ENCODE data around the gene CHD6.
"Not testable (repeated sequence)": the region's sequence is repeated elsewhere in the genome, so short reads cannot be mapped to it uniquely, and the experiment has no call there.

The CHD6 gene

DNA sequence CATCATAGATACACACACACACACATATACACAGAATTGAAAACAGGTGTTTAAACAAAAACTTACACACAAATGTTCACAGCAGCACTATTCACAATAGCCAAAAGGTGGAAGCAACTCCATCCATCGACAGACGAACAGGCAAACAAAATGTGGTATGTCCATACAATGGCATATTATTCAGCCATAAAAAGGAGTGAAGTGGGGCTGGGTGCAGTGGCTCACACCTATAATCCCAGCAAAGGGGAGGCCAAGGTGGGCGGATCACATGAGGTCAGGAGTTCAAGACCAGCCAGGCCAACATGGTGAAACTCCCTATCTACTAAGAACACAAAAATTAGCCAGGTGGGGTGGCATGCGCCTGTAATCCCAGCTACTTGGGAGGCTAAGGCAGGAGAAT lies 80.3 kb downstream of the CHD6 start:
- no peak for DNase-seq

DNA sequence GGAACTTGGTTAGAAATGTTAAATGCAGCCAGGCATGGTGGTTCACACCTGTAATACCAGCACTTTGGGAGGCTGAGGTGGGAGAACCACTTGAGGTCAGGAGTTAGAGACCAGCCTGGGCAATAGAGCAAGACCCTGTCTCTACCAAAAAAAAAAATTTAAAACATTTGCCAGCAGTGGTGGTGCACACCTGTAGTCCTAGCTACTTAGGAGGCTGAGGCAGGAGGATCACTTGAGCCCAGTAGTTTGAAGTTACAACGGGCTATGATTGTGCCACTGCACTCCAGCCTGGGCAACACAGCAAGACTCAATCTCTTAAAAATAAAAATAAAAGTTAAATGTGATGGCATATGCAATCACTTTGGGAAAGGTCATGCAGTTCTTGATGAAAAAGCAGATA lies 82.6 kb downstream of the CHD6 start:
- not testable (repeated sequence) for DNase-seq

DNA sequence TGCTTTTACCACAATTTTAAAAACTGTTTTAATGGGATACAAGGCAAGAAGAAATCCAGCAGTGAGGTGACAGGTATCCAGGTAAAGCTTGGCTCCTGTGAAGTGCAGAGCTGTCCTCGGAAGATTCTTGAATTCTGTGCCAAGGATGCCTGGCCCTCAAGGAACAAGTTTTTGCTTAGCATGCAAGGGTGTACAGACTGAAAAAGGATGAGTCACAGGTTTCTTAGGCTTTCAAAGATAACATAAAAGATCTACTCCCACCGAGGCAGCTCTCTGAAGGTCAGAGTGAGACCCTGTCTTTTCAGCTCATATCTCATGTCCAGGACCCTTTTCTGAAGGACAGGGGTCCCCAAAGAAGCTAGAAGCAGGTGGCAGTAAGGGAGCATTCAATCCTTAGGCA lies 83.3 kb downstream of the CHD6 start:
- no peak for DNase-seq

DNA sequence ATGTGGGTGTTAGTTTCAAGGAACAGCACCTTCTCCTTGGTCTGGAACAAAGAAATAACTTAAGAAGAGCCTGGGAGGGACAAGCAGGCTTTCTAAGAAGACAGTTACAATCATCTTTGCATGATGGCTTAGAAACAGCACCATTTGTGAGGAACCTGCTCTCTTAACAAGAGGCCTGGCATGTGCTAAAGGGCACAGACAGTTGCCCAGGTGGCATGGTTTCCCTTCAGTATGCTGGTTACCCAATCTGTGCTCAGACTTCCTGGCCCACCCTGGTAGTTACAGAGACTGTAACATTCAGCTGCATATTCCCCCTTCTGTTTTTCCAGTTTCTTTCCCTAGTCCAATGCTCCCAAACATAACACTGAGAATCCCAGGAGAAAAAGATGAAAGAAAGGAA lies 84.0 kb downstream of the CHD6 start:
- DNase-seq, result no peak

DNA sequence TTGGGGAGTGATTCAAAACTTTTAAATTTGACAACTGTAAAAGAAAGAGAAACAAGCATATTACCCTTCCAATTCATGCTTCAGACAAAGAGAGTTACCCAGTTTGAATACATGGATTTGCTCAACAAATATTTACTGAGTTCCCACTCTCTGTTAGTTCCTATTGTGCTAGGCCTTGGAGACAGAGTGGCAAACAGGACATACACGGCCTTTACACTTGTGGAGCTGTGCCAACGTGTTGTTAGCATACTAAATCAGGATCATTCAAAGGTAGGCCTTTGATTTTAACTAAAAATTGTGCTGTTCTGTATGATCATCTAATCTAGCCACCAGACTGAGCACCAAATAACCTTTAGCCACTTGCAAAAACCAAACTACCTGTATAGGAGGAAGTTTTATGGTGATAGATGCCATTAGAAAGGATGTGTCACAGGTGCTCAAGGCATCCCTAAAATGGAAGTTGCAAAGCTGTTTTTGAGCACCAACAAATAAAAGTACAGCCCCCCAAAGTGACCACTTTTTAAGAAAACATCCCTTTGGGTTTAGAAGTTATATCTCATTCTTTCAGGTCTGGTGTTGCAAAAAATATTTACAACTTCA lies 84.5 kb downstream of the CHD6 start:
- DNase-seq, result no peak

DNA sequence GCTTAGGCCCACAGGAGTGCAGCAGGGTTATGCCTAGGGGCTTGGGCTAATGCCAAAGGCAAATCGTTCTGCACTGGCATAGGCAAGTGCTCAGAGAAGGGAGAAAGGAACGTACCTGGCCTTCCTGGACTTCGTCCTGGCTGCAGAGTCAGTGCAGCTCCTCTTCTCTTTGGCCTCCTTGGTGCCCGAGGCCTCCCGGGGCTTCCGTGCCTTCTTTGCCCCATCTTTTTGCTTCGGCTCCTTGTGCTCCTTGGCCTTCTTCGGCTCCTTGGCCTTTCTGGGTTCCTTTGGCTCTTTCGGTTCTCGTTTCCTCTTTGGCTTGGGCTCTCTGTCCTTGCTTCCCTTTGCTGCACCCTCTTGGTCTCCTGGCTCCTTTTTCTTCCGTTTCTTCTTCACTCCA lies 85.2 kb downstream of the CHD6 start:
- DNase-seq, result no peak

DNA sequence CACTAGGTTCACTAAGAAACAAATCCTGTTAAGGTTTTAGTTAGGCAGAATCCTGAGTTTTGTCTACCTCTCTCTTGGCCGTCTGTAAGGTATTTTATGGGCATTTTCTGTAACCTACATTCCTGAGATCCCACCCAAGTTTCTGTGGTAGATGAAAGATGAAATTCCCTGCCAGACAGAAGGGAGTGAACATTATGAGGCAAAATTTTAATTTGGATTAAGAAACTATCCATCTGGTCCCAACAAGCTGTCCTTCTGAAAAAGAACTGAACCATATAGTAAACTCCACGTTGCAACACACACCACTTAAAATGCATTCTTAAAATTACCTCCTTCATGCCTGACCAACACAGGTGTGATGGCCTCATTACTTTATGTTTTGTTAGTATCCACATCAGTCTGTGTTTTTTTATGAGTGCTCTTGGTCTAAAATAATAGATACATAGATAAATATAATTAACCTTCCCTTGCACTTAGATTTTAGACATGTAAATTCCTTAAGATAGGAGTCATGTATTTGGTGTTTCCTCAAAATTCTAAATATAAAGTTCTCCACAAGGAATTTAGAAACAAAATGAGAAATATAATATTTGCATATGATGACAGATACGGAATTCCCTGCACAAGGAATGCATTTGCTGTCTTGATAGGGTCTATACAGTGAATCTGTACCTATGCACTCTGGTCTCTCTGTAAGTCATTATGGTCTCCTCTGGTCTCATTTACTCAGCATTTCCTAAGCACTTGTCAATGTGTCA lies 86.5 kb downstream of the CHD6 start:
- no peak for DNase-seq

DNA sequence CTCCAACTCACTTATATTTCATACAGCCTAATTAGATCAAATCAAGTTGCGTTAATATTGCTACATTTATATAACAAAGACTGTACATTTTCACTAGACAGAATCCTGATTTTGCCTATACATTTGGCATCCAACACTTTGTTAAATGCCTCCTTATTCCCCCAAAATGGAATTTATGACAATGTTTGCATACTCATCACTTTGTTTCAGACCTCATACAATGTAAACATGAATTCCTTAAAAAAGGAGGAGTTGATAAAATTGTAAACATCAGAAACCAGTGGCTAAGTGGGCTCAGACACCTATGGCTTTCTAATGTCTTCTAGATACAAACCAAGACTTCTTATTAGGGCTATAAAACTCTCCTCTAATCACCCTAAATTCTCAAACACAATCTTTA lies 87.3 kb downstream of the CHD6 start:
- DNase-seq, result no peak

DNA sequence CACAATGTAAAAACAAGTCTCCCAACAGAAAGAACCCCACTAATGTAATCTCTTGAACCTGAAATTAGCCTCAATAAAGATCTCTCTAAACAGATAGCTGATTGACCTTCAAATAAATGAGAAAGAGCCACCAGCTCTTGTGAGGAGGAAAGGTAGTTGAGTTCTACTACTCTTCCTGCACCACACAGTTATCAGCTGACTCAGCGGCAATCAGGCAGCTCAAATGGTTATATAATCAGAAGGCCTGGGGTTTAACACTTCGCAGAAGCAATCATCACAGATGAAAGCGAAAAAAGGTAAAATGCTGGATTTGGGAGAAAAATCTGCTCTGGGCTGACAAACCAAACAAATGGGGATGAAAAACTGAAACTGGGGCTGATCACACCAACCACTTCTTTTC lies 91.8 kb downstream of the CHD6 start:
- DNase-seq, result no peak

DNA sequence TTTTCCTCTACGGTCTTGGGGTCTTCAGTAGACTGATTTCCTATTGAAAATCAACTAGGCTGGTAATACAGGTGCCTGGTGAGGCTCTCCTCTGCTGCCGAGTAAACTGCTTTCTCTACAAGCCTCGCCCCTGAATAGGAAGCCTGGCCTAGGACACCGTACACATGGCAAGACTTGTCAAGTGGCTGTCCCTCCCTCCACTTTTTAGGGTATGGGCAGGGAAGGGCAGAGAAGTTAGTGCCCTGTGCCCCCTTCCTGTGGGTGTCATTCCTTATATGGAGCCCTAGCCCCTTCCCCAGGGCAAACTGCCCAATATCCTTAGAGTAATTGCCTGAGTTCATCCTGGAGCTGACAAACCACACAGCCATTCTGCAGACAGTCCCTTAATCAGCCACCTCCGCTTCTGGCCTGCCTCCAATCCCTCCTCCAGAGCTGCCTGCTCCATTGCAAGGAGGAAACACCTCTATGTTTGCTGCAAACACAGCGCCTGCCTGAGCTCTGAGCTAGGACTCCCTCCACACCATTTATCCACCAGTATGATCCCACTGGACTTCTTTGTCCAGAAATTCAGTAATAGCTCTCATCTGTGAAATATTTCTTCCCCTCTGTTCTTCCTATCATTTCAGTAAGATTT lies 93.1 kb downstream of the CHD6 start:
- DNase-seq, result no peak

DNA sequence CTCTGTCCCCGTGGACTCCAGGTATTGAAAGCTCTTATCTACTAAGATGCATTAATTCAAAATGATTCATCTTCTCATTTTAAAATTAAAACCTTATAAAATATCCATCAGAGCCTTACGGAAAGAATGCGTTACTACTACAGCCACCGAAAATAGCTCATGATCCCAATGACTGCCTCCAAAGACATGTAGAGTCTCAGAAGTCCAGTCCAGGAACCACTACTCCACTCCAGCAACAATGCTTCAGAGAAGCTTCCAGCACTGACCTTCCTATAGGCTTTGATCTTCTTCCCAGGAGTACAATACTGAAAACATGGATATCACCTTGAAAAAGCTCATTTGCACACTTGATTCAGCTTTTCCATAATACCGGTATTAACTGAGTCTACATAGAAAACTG lies 94.3 kb downstream of the CHD6 start:
- no peak for DNase-seq

DNA sequence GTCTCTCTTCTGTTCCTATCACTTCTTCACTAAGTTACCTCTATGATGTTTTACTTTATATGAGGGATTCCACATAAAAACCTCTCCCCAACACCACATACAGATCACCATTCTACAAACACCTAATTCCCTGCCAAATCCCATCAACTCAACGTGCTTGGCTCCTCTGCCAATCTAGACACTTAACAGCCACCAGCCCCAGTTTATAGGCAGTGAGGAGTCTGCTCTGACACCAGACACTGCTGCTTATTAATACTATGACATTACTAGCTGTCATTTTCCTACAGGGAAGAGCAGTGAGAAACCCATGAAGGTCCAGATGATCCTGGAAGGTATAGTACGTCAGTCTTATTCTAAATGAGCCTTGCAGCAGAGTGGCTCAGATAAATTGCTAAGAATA lies 104.3 kb downstream of the CHD6 start:
- DNase-seq, result no peak

DNA sequence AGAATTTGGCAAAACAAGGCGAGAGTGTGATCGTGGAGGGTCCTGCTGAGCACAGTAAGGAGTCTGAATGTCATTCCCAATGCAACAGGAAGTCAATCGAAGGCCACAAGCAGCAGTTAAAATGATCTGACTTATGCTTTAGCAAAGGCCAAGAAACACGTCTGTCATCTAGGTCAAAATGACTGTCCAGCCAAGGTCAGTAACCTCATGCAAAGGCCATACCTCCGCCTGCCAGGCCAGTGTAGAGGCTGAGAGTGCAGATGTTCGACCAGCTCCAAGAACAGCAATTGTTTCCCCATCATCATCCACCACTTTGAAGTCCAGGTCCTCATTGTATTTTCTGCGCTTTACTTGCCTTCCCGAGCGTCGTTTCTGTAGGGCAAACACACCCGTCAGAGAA lies 105.6 kb downstream of the CHD6 start:
- no peak for DNase-seq

DNA sequence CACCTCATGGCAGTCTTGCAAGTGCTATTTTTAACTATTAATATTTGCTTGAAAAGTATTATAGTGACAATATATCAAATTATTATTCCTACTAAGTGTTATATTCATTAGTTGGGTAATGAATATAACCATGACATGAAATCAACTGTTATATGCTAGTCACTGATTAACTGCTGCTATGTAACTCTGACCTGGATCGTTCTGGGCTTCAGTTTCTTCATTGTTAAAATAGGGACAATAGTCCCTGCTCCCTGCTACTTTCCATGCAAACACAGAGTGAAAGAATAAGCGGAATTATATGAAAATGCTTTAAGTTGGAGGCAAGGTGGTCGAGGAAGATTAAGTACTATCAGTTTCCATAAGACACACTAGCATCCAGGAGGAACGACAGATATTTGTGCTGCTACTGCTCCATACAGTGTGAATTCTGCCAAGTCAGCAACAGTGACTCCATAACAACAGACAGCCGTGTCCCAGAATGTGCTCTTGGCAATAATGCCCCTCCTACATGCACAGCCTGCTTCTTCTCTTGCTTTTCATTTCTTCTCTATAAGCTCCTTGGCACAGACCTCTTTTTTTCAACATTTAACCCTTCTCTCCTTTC lies 107.2 kb downstream of the CHD6 start:
- no peak for DNase-seq

DNA sequence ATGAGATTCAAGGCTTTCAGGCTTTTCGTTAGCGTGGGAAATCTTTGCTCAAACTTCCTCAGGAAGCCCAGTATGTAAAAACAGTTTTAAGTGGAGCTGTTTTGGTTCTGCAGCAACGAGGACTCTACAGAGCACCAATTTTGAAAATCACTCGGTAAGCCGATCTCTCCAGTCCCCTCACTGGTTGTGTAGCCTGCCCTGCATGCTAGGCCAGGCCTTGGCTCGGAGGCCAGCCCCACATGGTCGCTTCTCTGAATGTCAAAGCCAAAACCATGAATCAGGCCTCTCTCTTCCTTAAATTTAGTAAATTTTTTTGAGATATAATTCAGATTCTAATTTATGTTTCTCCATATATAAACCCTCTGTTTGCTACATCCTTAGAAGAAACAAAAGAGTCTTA lies 108.0 kb downstream of the CHD6 start:
- DNase-seq, result no peak

DNA sequence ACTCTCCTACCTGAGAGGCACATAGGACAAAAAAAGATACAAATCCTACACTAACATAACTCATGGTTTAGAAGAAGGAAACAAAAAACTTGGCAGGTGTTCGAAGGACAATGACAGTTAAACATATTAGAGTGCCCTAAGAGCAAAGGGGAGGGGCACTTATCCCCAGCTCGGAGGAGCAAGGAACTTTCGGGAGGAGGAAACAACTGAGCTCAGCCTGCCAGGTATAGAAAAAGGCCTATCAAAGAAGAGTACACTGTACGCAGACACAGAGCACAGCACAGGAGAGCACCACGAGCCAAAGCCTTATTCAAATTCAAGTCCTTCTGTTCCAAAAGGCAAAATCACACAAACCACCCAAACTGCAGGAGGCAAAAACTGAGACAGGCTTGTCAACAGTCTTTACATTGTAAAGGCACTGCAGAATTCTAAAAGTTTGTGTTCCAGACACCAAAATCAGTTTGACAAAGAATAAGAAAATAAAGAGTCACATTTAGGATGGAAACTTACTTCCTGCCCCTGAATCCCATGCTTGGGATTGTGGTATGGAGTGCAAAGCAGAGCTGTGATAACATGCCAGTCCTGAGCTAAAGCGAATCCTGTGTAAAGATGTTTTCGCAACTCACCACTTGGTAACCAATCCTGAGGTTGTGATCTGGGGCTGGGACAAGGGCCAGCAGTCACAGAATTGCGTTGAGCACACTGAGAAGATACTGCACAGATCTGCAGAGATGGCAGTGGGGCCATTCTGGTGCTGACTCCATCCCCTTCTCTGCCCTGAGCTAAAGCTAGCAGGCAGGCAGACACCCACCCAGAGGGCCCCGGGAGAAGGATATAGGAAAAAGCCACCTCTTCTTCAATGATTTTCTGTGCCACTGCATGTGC lies 108.6 kb downstream of the CHD6 start:
- no peak for DNase-seq

DNA sequence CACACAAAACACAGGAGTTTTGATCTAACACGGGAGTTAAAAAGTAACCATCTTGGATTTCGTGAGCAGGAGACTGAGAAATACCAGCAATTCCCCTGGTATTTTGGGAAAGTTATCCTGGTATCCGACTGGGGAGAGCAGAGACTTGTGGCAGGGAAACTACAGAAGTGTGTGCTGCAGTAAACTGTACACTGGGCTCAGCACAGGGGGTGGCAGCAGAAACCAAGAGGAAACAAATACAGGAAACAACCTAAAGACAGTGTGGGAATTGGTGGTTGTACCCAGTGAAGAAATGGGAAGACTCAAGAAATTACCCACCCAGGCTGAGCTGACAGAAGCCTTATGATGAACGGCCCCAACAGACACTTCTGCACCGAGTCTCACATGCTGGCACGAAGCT lies 109.8 kb downstream of the CHD6 start:
- DNase-seq, result no peak

DNA sequence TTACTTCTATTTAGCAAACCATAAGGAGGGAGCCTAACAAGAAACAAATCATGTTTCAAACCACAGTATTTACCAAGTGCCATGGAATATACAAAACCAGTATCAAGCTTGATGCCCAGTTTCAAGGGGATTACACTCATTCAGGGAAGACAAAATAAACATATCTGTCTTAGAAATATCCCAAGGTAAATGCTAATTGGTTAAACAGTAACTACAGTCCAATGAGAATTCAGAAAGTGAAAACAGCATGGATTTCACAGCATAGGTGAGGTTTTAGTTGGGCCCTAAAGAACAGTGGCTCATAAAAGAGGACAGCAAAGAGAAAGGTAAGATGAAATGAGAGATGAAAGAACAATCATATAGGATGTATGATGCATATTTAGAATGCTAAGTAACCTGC lies 110.3 kb downstream of the CHD6 start:
- DNase-seq, result no peak

DNA sequence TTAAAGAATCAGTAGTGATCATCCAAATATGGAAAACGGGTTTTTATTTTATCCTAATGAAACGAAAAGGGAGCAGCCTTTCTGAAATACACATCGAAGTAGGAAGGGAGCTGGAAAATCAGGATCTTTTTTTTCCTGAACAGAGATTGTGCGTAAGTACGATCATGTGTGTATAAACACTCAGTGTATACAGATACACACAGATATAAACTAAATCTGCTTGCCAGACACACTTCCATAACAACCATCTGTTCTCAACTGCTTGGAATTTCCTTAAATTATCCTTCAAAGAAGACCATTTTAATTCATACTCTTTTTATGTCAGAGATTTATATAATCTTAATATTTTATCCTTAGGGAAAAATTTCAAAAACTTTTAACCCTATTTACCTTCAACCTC lies 110.7 kb downstream of the CHD6 start:
- no peak for DNase-seq

DNA sequence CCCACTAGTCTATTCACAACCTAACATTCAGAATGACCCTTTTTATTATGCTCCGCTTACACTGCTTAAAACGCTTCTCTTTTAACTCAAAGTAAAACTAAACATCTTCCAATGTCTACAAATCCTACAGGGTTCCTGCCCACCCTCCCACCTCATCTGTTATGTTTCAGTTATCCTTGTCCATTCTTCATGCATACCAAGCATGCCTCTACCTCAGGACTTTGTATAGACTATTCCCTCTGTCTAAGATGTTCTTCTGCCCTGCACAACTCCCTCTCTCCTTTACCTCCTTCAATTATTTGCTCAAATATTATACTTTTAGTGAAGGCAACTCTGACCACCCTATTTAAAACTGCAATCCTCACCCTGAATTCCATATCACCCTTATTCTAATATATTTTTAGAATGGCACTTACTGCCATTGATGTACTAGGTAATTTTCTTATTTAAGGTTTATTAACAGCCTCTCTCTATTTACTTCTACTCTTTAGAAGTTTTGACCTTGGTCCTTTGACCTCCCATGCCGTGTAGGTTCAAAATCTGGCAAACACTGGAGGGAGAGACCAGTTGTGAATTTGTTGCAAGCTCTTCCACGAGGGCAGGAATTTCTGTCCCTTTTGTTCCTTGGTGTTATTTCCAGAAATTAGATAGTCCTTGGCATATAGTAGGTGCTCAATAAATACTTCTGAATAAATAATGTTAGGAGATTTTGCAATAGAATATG lies 111.8 kb downstream of the CHD6 start:
- DNase-seq, result no peak

DNA sequence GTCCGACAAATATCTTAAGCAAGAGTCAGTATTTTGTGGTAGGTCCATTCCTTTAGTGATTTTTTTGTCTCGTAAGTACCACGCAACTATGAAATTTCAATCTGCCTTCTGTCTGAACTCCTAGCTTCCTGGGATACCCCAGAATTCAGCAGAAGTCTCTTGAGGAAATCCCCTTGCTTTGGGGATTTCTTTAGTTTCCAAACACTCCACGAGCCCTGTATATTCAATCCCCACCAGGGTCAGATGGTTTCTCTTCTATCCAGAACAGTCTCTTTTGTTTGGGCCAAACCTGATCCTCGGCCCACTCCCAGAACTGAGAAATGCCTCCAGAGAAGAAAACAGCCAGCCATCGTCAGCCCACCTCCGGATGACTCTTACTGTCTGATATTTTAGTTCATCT lies 113.0 kb downstream of the CHD6 start:
- DNase-seq, result no peak

DNA sequence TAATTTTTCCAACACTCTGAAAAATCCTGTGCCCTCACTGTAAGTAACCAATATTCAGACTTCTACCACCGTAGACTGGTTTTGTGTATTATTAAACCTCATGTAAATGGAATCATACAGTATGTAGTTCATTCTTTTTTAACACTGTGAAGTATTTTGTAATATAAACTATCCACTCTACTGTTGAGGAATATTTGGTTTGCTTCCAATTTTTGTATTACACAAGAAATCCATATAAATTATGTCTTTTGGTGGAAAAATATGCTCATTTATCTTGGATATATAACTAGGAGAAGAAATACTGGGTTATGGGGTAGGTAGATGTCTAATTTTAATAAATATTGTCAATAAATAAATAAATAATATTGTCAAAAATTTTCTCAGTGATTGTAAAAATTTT lies 116.8 kb downstream of the CHD6 start:
- DNase-seq, result no peak

Data from stimulated activated CD4-positive, alpha-beta T cell treated with anti-CD3 and anti-CD28 coated beads, Interleukin-4, amount 100 ng/mL, for 4 hours (primary cell).